Esophagus muscularis mucosa (tissue), 4 donors: ENCODE measurements around the gene KCTD21. TPM values are rescaled to one million over a fixed set of nuclear protein-coding genes. Genes with fewer than 3 reads are reported as not detected.

Experiments
- DNase-seq: peaks from one replicate; pipeline ENCODE4 v3.0.0-alpha.2; 2017; ENCODE audit errors: extremely low spot score
- H3K27ac ChIP-seq, 4 donors: fragments of 200-600 bp; sonication (generic); replicated peaks in 1 of 4; 1 replicate in 3 of 4; 2 replicates in 1 of 4; pipeline ENCODE4 v1.5.1; 2016 to 2019; ENCODE audit warnings: mild to moderate bottlenecking in 1 of 4
- H3K27me3 ChIP-seq, 4 donors: fragments of 200-600 bp; sonication (generic); one replicate each; pipeline versions ENCODE4 v1.5.1 to v1.6.0; 2016 to 2019
- H3K36me3 ChIP-seq, 4 donors: fragments of 200-600 bp; sonication (generic); one replicate each; pipeline ENCODE4 v1.5.1; 2016 to 2019
- H3K4me1 ChIP-seq, 4 donors: fragments of 200-600 bp; sonication (generic); one replicate each; pipeline ENCODE4 v1.5.1; 2016 to 2019
- H3K4me3 ChIP-seq, 4 donors: fragments of 200-600 bp; sonication (generic); 1 replicate in 2 of 4; 2 replicates in 2 of 4; pipeline ENCODE4 v1.5.1; 2016 to 2019; ENCODE audit warnings: mild to moderate bottlenecking in 4 of 4, moderate library complexity in 1 of 4
- H3K9me3 ChIP-seq, 4 donors: fragments of 200-600 bp; sonication (generic); 1 replicate in 3 of 4; 2 replicates in 1 of 4; pipeline ENCODE4 v1.5.1; 2016 to 2019
- EP300 ChIP-seq: sonication (generic); formaldehyde crosslinking; IDR thresholded peaks from one replicate; pipeline ENCODE4 v1.6.1; 2017; ENCODE audit warnings: antibody characterized with exemption
- POLR2A ChIP-seq: fragments of 450-650 bp; IDR thresholded peaks from one replicate; pipeline ENCODE4 v1.6.1; 2017; ENCODE audit warnings: antibody characterized with exemption, moderate library complexity, mild to moderate bottlenecking, low read depth
- POLR2AphosphoS5 ChIP-seq, 2 donors: sonication (generic); formaldehyde crosslinking; IDR thresholded peaks; one replicate each; pipeline ENCODE4 v1.6.1; 2017; ENCODE audit warnings: antibody characterized with exemption in 2 of 2
- WGBS: methylation state at CpG from one replicate; pipeline ENCODE4 v1.1.5; 2018; 5-methylcytosine and 5-hydroxymethylcytosine counted together
- intact Hi-C: fragments of 100-400 bp; cut with DNase I; formaldehyde crosslinking; loops from one replicate; pipeline ENCODE4 v1.15.1; 2023
- total RNA-seq, 4 donors: library from RNA; depleted of rRNA; stranded (reverse); fragments of >200 nt; gene quantifications; one replicate each; pipeline versions ENCODE4 v1.1.0 to v1.2.1, GENCODE V29; 2016
- TF ChIP-seq, protein P1 (sequence below), 3 experiments: fragments of 200-600 bp in 2 of 3; fragments of 450-650 bp in 1 of 3; sonication (generic) in 2 of 3; IDR thresholded peaks; one replicate each; pipeline ENCODE4 v1.5.1; 2017 to 2019; ENCODE audit warnings: antibody characterized with exemption in 3 of 3, mild to moderate bottlenecking in 2 of 3, moderate library complexity in 1 of 3

Gene KCTD21
- total RNA-seq, 4 donors from 2014 or later, result 6.6 to 21.0 (median 12.1) TPM

- no peak for DNase-seq
- no peaks in the 10 kb centered on the region for H3K4me1 ChIP-seq
- H3K9me3 ChIP-seq, result no peaks in the 10 kb centered on the region
- TF ChIP-seq POLR2AphosphoS5 (IDR thresholded peaks at IDR 0.05), result no peak
- TF ChIP-seq, protein P1, sequence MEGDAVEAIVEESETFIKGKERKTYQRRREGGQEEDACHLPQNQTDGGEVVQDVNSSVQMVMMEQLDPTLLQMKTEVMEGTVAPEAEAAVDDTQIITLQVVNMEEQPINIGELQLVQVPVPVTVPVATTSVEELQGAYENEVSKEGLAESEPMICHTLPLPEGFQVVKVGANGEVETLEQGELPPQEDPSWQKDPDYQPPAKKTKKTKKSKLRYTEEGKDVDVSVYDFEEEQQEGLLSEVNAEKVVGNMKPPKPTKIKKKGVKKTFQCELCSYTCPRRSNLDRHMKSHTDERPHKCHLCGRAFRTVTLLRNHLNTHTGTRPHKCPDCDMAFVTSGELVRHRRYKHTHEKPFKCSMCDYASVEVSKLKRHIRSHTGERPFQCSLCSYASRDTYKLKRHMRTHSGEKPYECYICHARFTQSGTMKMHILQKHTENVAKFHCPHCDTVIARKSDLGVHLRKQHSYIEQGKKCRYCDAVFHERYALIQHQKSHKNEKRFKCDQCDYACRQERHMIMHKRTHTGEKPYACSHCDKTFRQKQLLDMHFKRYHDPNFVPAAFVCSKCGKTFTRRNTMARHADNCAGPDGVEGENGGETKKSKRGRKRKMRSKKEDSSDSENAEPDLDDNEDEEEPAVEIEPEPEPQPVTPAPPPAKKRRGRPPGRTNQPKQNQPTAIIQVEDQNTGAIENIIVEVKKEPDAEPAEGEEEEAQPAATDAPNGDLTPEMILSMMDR (IDR thresholded peaks at IDR 0.05), result no peak
- TF ChIP-seq POLR2A, result no peak
- no peak for TF ChIP-seq EP300
- no peak overlapping the region for H3K27ac ChIP-seq
- H3K27me3 ChIP-seq, result no peaks in the 10 kb centered on the region
- H3K4me3 ChIP-seq, result no peak overlapping the region
- 100% methylated on average over 7 of the region's 7 CpGs for WGBS
- peaks cover 32 to 88% (median 66%) of the 10 kb centered on the region in 4 donors for H3K36me3 ChIP-seq
- intact Hi-C loops, result no loop called here
These were observed 17.3 kb upstream of the KCTD21 start for GRCh38 chr11:78205691-78206090.

GRCh38 chr11:78205256-78205655 is 16.8 kb upstream of the KCTD21 start:
- peaks cover 33 to 88% (median 65%) of the 10 kb centered on the region in 4 donors for H3K36me3 ChIP-seq
- DNase-seq, result no peak
- no peaks in the 10 kb centered on the region for H3K27me3 ChIP-seq
- TF ChIP-seq, protein P1 (IDR thresholded peaks at IDR 0.05), result no peak
- no peak for TF ChIP-seq POLR2A
- TF ChIP-seq EP300, result no peak
- TF ChIP-seq POLR2AphosphoS5 (IDR thresholded peaks at IDR 0.05), result no peak
- H3K4me1 ChIP-seq, result no peaks in the 10 kb centered on the region
- no peak overlapping the region for H3K27ac ChIP-seq
- H3K4me3 ChIP-seq, result no peak overlapping the region
- 97% methylated on average over 4 of the region's 4 CpGs for WGBS
- intact Hi-C loops, result no loop called here
- no peaks in the 10 kb centered on the region for H3K9me3 ChIP-seq

DNA sequence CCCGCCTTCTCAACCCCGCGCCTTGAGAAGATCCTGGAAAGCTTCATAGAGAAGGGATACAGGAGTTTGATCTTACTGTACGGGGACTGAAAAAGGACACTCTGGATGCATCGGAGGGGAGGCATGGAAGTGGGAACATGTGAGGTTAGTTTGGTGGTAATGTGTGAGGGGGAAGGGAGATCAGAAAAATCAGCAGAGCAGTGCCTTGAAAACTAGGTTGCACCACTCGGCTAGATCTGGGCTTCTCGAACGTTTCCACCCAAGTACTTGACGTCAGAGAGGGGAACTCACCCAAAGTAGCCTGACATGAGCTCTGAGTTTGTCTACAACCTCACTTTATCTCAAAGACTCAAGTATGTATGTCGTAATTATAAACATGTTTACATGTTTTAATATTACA is 14.8 kb upstream of the KCTD21 start:
- intact Hi-C loops, result no loop called here
- H3K4me1 ChIP-seq, result no peaks in the 10 kb centered on the region
- 86% methylated on average over 10 of the region's 10 CpGs for WGBS
- H3K9me3 ChIP-seq, result no peaks in the 10 kb centered on the region
- H3K27me3 ChIP-seq, result no peaks in the 10 kb centered on the region
- DNase-seq, result no peak
- H3K27ac ChIP-seq, result no peak overlapping the region
- no peak overlapping the region for H3K4me3 ChIP-seq
- TF ChIP-seq POLR2A (no peak), EP300 (no peak), POLR2AphosphoS5 (IDR thresholded peaks at IDR 0.05) (no peak)
- TF ChIP-seq, protein P1 (IDR thresholded peaks at IDR 0.05), result no peak
- H3K36me3 ChIP-seq, result peaks cover 24 to 88% (median 66%) of the 10 kb centered on the region in 4 donors

GRCh38 chr11:78202733-78203167 is 14.3 kb upstream of the KCTD21 start:
- Histone ChIP-seq H3K36me3 (peaks cover 24 to 88% (median 66%) of the 10 kb centered on the region in 4 donors), H3K27ac (no peak overlapping the region), H3K4me3 (no peak overlapping the region), H3K27me3 (no peaks in the 10 kb centered on the region), H3K4me1 (no peaks in the 10 kb centered on the region), H3K9me3 (no peaks in the 10 kb centered on the region)
- intact Hi-C loops, result no loop called here
- 71% methylated on average over 3 of the region's 3 CpGs for WGBS
- no peak for DNase-seq
- no peak for TF ChIP-seq EP300
- TF ChIP-seq, protein P1 (IDR thresholded peaks at IDR 0.05), result no peak
- TF ChIP-seq POLR2AphosphoS5 (IDR thresholded peaks at IDR 0.05), result no peak
- no peak for TF ChIP-seq POLR2A
